ENCODE data around the gene RGS11.

RGS11 gene

DNA sequence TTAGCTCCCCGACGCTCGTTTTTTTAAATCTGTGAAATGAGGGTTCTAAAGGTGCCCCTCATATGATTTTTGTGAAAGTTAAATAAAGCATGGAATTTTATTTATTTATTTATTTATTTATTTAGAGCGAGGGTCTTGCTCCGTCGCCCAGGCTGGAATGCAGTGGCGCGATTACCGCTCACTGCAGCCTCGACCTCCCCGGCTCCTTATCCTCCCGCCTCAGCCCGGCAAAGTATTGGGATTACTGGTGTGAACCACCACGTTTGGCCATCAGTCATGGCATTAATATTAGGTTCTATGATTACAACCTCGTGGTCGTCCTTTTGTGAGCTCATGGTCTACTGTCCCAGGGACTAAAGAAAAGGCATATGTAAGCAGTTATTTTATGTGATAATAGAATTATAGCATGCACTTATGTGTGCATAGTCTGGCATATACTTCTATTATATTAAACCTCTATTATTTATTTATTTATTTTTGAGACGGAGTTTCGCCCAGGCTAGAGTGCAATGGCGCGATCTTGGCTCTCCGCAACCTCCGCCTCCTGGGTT lies 45.9 kb downstream of the RGS11 start:
- DNase-seq (ENCODE audit: low read depth in 3 of 3), result no peak

DNA sequence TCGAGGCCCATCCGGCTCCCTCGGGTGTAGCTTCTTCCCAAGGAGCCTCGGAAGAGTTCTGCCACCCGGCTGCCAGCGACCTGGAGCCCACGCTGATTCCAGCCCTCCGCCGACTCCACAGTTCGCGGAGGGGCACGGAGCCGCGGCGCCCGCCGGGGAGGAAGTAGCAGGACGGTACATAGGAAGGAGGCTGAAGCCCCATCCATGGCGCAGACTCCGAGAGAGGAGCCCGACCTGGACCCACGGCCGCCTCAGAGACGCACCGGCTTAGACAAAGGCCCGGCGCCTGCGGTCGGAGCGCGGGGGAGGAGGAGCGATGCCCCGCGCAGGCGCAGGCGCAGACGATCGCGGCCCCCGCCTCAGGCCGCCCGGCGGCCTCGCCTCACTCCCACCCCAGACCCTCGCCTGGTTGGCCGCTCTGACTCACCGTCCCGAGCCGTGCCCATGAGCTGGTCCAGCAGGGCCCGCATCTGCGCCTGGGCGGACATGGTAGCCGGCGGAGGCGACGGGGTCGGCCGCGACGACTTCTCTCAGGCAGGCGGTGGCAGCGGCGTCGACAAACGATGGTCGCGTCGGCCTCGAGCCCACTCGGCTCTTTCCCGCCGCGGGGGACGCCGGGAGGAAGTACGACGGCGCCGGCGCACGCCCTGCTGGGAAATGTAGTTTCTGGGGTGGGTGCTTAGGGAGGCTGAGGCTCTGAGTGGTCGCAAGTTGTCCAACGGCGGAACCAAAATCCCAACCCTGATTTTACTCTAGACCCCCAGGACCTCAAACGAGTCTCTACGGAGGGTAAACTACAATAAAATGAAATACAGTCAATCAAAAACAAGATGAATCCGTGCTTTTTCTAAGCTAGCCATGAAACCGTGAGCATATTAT lies 46.7 kb downstream of the RGS11 start, which contains the start of gene LUC7L:
Gene LUC7L (minus strand): TSS at position 598 of the 879 bp plus-strand sequence. CDS start 110 bp downstream, at position 488.
- DNase-seq (ENCODE audit: low read depth in 3 of 3), result peak; percentile 74 to 81 (median 79)

DNA sequence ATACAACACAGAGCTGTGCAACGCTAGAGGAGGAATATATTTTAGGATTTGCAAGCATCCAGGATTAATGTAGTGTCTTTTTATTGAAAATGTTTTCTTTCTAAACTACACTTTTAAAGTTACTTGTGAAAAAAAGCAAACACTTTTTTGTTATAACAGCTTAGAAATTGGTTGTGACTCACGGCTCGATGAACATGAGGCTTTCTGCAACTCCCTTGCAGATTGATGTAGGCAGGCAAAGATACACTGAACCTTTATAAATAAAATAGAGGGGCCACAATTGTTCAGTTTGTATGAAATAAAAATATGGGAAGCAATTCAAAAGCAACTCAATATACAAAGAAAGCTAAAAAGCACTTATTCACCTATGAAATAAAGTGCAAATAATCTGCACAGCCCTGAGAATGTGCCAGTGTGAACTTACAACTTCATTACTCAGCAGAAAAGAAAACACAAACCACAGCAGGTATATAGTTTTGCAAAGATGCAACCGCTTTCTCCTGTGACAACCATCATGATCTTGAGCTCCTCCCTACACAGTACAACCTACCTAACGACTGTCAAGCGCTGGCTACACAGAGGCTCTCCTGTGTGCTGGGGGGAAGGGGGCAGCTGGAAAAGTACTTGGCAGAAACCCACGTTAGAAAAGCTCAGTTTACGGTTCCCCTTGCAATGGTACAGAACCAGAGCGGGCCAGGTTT lies 47.4 kb downstream of the RGS11 start:
- no peak for DNase-seq (ENCODE audit: low read depth in 3 of 3)

DNA sequence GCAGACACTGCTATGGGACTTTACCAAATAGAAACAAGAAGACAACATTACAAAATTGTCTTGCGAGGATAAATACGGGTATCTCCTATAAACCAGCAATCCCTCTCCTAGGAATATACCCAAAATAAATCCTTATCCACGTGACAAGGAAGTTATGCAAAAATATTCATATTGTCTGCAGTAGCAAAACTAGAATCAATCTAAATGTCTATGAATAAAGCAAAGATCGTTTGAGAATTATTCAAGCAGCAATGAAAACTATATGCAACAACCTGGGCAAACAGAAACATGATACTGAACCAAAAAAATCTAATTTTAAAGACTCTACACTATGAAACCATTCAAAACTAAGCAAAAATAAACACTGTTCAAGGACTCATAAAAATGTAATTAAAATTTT lies 55.7 kb downstream of the RGS11 start:
- DNase-seq (ENCODE audit: low read depth in 3 of 3), result no peak
